ENCODE results near the gene GRIPAP1.

Gene GRIPAP1

GRCh38 chrX:48923771-48924170 lies 78.3 kb downstream of the GRIPAP1 start:
- TF ChIP-seq EZH2 (optimal IDR thresholded peaks at IDR 0.05; ENCODE audit: low read depth, low read length) = no peak
- TF ChIP-seq EZH2phosphoT487 (IDR thresholded peaks at IDR 0.05; ENCODE audit: low read length) = no peak
- no peak for TF ChIP-seq CTCF (IDR thresholded peaks at IDR 0.05; ENCODE audit: low read length)
- no peaks in the 10 kb centered on the region for H3K27me3 ChIP-seq (replicated peaks; ENCODE audit: insufficient read depth, low read length)
- no peaks in the 10 kb centered on the region for H4K20me1 ChIP-seq (ENCODE audit: insufficient read depth, low read length)
- peaks cover 82% of the 10 kb centered on the region for H3K79me2 ChIP-seq (ENCODE audit: low read length)
- H3K36me3 ChIP-seq (replicated peaks; ENCODE audit: insufficient read depth, low read length) = no peaks in the 10 kb centered on the region
- no peak overlapping the region for H3K27ac ChIP-seq (ENCODE audit: low read length)
- H3K9ac ChIP-seq (ENCODE audit: low read length) = no peak overlapping the region
- H3K4me2 ChIP-seq (ENCODE audit: low read depth, low read length) = no peak overlapping the region
- H3F3A ChIP-seq (ENCODE audit: insufficient read depth, low read length) = peaks cover 24% of the 10 kb centered on the region
- no peak overlapping the region for H2AFZ ChIP-seq (ENCODE audit: low read length)
- no peaks in the 10 kb centered on the region for H3K9me2 ChIP-seq (replicated peaks; ENCODE audit: insufficient read depth, low read length)
- no peak overlapping the region for H3K4me3 ChIP-seq (ENCODE audit: low read length)
- H3K9me3 ChIP-seq (replicated peaks; ENCODE audit: insufficient read depth, low read length) = no peaks in the 10 kb centered on the region
- no peak for DNase-seq
- peaks cover 25% of the 10 kb centered on the region for H3K4me1 ChIP-seq (ENCODE audit: low read length)

Measured in MM.1S (cell line).